IMR-90 (cell line): Measurements from ENCODE around the gene DUSP8.
"Not testable (repeated sequence)": the region's sequence is repeated elsewhere in the genome, so short reads cannot be mapped to it uniquely, and the experiment has no call there.

Experiments used
- CEBPB ChIP-seq: IDR thresholded peaks from 2 replicates; pipeline ENCODE4 v1.6.1; 2012; ENCODE audit warnings: low read depth, low read length, improper control_type of control experiment
- CHD1 ChIP-seq: IDR thresholded peaks from 2 replicates; pipeline ENCODE4 v1.6.1; 2012; ENCODE audit warnings: low read depth, low read length, improper control_type of control experiment
- CTCF ChIP-seq: conservative IDR thresholded peaks from 2 replicates; pipeline ENCODE4 v1.5.1; 2012; ENCODE audit warnings: mild to moderate bottlenecking, low read depth, low read length, improper control_type of control experiment
- FOS ChIP-seq: fragments of 150-350 bp; IDR thresholded peaks from 2 replicates; pipeline ENCODE4 v1.6.1; 2016; ENCODE audit warnings: low read depth, low read length
- MAFK ChIP-seq: IDR thresholded peaks from 2 replicates; pipeline ENCODE4 v1.6.1; 2012; ENCODE audit warnings: low read depth, low read length, improper control_type of control experiment
- MAZ ChIP-seq: IDR thresholded peaks from 2 replicates; pipeline ENCODE4 v1.6.1; 2012; ENCODE audit warnings: low read depth, mild to moderate bottlenecking, low read length, improper control_type of control experiment, moderate library complexity, borderline replicate concordance
- POLR2A ChIP-seq: IDR thresholded peaks from 2 replicates; pipeline ENCODE4 v1.6.1; 2012; ENCODE audit warnings: mild to moderate bottlenecking, low read depth, low read length
- RAD21 ChIP-seq: IDR thresholded peaks from 2 replicates; pipeline ENCODE4 v1.6.1; 2012; ENCODE audit warnings: low read length, improper control_type of control experiment
- RCOR1 ChIP-seq: IDR thresholded peaks from 2 replicates; pipeline ENCODE4 v1.6.1; 2012; ENCODE audit warnings: mild to moderate bottlenecking, low read length, improper control_type of control experiment; ENCODE audit not compliant: insufficient replicate concordance
- SMC3 ChIP-seq: fragments of 150-350 bp; IDR thresholded peaks from 2 replicates; pipeline ENCODE4 v1.6.1; 2016; ENCODE audit warnings: low read depth, mild to moderate bottlenecking, antibody characterized with exemption, low read length, moderate library complexity
- USF2 ChIP-seq: fragments of 150-350 bp; IDR thresholded peaks from 2 replicates; pipeline ENCODE4 v1.6.1; 2017; ENCODE audit warnings: mild to moderate bottlenecking, antibody characterized with exemption, low read length, low read depth

DNA sequence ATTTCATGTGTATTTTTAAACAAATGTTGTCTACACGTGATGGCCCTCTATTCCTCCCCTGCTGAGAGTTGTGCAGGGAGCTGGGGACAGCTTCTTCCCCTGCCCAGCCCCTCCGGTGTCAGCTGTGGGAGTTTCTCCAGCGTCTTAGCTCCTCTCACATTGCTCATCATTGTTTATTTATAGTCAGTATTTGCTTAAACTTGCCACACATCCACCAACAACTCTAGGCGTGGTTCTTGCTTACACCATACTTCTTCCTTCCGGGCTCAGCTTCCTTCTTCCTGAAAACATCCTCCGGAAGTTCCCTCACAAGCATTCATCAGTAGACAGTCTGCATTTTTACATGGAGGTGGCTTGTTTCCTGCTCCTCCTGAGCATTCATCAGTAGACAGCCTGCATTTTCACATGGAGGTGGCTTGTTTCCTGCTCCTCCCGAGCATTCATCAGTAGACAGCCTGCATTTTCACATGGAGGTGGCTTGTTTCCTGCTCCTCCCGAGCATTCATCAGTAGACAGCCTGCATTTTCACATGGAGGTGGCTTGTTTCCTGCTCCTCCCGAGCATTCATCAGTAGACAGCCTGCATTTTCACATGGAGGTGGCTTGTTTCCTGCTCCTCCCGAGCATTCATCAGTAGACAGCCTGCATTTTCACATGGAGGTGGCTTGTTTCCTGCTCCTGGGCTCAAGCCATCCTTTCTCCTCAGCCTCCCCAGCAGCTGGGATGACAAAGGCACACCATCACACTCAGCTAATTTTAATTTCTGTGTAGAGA is 17.3 kb upstream of the DUSP8 start:
- TF ChIP-seq CTCF, POLR2A, USF2, CHD1, MAZ, FOS, RAD21, CEBPB, RCOR1, SMC3, MAFK: not testable (repeated sequence)
